H9 (cell line): ENCODE measurements around the gene GCGR. TPM values are rescaled to one million over a fixed set of nuclear protein-coding genes. Genes with fewer than 3 reads are reported as not detected.
A peak's percentile ranks its signal among the peaks of the same experiment; 100 is the strongest.

Experiments used
- DNase-seq: peaks from one replicate; pipeline ENCODE4 v3.0.0-alpha.2; 2017
- H2AFZ ChIP-seq: one replicate; pipeline ENCODE4 v1.6.1; 2013; ENCODE audit warnings: mild to moderate bottlenecking, low read length, control low read depth, moderate library complexity
- H2AK5ac ChIP-seq: 2 replicates; pipeline ENCODE4 v1.6.1; 2013; ENCODE audit warnings: low read length, control low read depth, mixed read lengths; ENCODE audit not compliant: insufficient read length
- H2BK120ac ChIP-seq: one replicate; pipeline ENCODE4 v1.6.1; 2013; ENCODE audit warnings: low read depth, mild to moderate bottlenecking, low read length, control low read depth, inconsistent platforms; ENCODE audit not compliant: poor library complexity, severe bottlenecking
- H2BK12ac ChIP-seq: 2 replicates; pipeline ENCODE4 v1.6.1; 2013; ENCODE audit warnings: low read length, control low read depth, mixed read lengths, low read depth; ENCODE audit not compliant: insufficient read length
- H2BK15ac ChIP-seq: 2 replicates; pipeline ENCODE4 v1.6.1; 2013; ENCODE audit warnings: low read depth, low read length, control low read depth
- H2BK20ac ChIP-seq: one replicate; pipeline ENCODE4 v1.6.1; 2013; ENCODE audit warnings: low read depth, mild to moderate bottlenecking, low read length, control low read depth, inconsistent platforms; ENCODE audit not compliant: poor library complexity, severe bottlenecking
- H2BK5ac ChIP-seq: 2 replicates; pipeline ENCODE4 v1.6.1; 2013; ENCODE audit warnings: low read length, control low read depth, mixed read lengths; ENCODE audit not compliant: insufficient read length
- H3K14ac ChIP-seq: 2 replicates; pipeline ENCODE4 v1.6.1; 2013; ENCODE audit warnings: low read length, control low read depth; ENCODE audit not compliant: insufficient read depth
- H3K18ac ChIP-seq: 2 replicates; pipeline ENCODE4 v1.6.1; 2013; ENCODE audit warnings: low read depth, mild to moderate bottlenecking, mixed read lengths, low read length, control low read depth; ENCODE audit not compliant: insufficient read length
- H3K23ac ChIP-seq: 2 replicates; pipeline ENCODE4 v1.6.1; 2013; ENCODE audit warnings: low read length, control low read depth, mixed read lengths, low read depth; ENCODE audit not compliant: insufficient read length
- H3K23me2 ChIP-seq: 2 replicates; pipeline ENCODE4 v1.6.1; 2013; ENCODE audit warnings: low read depth, mild to moderate bottlenecking, mixed read lengths, low read length, control low read depth; ENCODE audit not compliant: insufficient read length, poor library complexity, severe bottlenecking
- H3K27ac ChIP-seq: 2 replicates; pipeline ENCODE4 v1.5.1; 2013; ENCODE audit warnings: low read length, control low read depth, mixed read lengths, low read depth; ENCODE audit not compliant: insufficient read length
- H3K27me3 ChIP-seq: 2 replicates; pipeline ENCODE4 v1.6.1; 2013; ENCODE audit warnings: low read length, control low read depth, inconsistent platforms; ENCODE audit not compliant: insufficient read depth
- H3K4ac ChIP-seq: 2 replicates; pipeline ENCODE4 v1.6.1; 2013; ENCODE audit warnings: low read depth, mild to moderate bottlenecking, control low read depth, inconsistent platforms, low read length, moderate library complexity
- H3K4me1 ChIP-seq: 2 replicates; pipeline ENCODE4 v1.6.1; 2013; ENCODE audit warnings: low read length, control low read depth, inconsistent platforms; ENCODE audit not compliant: insufficient read depth
- H3K4me2 ChIP-seq: 2 replicates; pipeline ENCODE4 v1.6.1; 2013; ENCODE audit warnings: low read length, control low read depth, mixed read lengths; ENCODE audit not compliant: insufficient read length, insufficient read depth
- H3K56ac ChIP-seq: 2 replicates; pipeline ENCODE4 v1.6.1; 2013; ENCODE audit warnings: low read depth, mild to moderate bottlenecking, mixed read lengths, low read length, control low read depth; ENCODE audit not compliant: insufficient read length
- H3K79me1 ChIP-seq: 2 replicates; pipeline ENCODE4 v1.6.1; 2013; ENCODE audit warnings: low read depth, mild to moderate bottlenecking, moderate library complexity, low read length, control low read depth, inconsistent platforms; ENCODE audit not compliant: insufficient read depth, poor library complexity, severe bottlenecking
- H3K79me2 ChIP-seq: 2 replicates; pipeline ENCODE4 v1.6.1; 2013; ENCODE audit warnings: low read length, control low read depth, inconsistent platforms; ENCODE audit not compliant: insufficient read depth
- H3K9ac ChIP-seq: 2 replicates; pipeline ENCODE4 v1.6.1; 2013; ENCODE audit warnings: low read length, control low read depth, mixed read lengths; ENCODE audit not compliant: insufficient read length; ENCODE audit errors: extremely low read depth
- H3K9me3 ChIP-seq: one replicate; pipeline ENCODE4 v1.6.1; 2013; ENCODE audit warnings: low read depth, low read length, inconsistent platforms; ENCODE audit not compliant: control insufficient read depth
- H3T11ph ChIP-seq: one replicate; pipeline ENCODE4 v1.6.1; 2013; ENCODE audit warnings: mild to moderate bottlenecking, low read length, control low read depth, inconsistent platforms
- H4K20me1 ChIP-seq: one replicate; pipeline ENCODE4 v1.6.1; 2013; ENCODE audit not compliant: control insufficient read depth, insufficient read length, insufficient read depth
- H4K5ac ChIP-seq: 2 replicates; pipeline ENCODE4 v1.6.1; 2013; ENCODE audit warnings: low read depth, mild to moderate bottlenecking, mixed read lengths, low read length, control low read depth; ENCODE audit not compliant: insufficient read length
- H4K8ac ChIP-seq: replicated peaks from 2 replicates; pipeline ENCODE4 v1.6.1; 2013; ENCODE audit warnings: low read length, control low read depth, mixed read lengths, low read depth; ENCODE audit not compliant: insufficient read length
- H4K91ac ChIP-seq: 2 replicates; pipeline ENCODE4 v1.6.1; 2013; ENCODE audit warnings: low read depth, mild to moderate bottlenecking, moderate library complexity, mixed read lengths, low read length, control low read depth; ENCODE audit not compliant: insufficient read length
- H3K27ac Mint-ChIP-seq, 3 experiments: 2 replicates in 2 of 3; 3 replicates in 1 of 3; pipeline ENCODE4 v1.8.0; 2020 to 2021; ENCODE audit warnings: mixed read lengths in 3 of 3, mild to moderate bottlenecking in 1 of 3, moderate library complexity in 1 of 3
- H3K27me3 Mint-ChIP-seq: 2 replicates; pipeline ENCODE4 v1.8.0; 2021; ENCODE audit warnings: low read depth, mild to moderate bottlenecking, moderate library complexity, mixed read lengths
- H3K36me3 Mint-ChIP-seq, 3 experiments: 2 replicates in 2 of 3; 3 replicates in 1 of 3; pipeline ENCODE4 v1.8.0; 2020 to 2021; ENCODE audit warnings: low read depth in 3 of 3, mixed read lengths in 3 of 3; ENCODE audit not compliant: insufficient read depth in 1 of 3
- H3K4me1 Mint-ChIP-seq, 2 experiments: 2 replicates each; pipeline ENCODE4 v1.8.0; 2020; ENCODE audit warnings: mixed read lengths in 2 of 2
- H3K4me3 Mint-ChIP-seq, 2 experiments: 2 replicates in 1 of 2; 3 replicates in 1 of 2; pipeline ENCODE4 v1.8.0; 2020 to 2021; ENCODE audit warnings: mild to moderate bottlenecking in 2 of 2, mixed read lengths in 2 of 2, moderate library complexity in 1 of 2
- H3K9me3 Mint-ChIP-seq, 2 experiments: 2 replicates in 1 of 2; 3 replicates in 1 of 2; pipeline ENCODE4 v1.8.0; 2020; ENCODE audit warnings: mild to moderate bottlenecking in 2 of 2, mixed read lengths in 2 of 2, moderate library complexity in 1 of 2
- WGBS: extraction: QIAGEN DNeasy Blood & Tissue Kit; methylation state at CpG from one replicate; pipeline ENCODE4 v1.1.7; 2013; ENCODE audit warnings: missing lambda C conversion rate, low lambda C conversion rate, mixed read lengths; ENCODE audit not compliant: insufficient read length; ENCODE audit errors: extremely low coverage; 5-methylcytosine and 5-hydroxymethylcytosine counted together
- total RNA-seq: library from RNA; stranded (reverse); gene quantifications from 2 replicates; pipeline ENCODE4 v1.2.1, GENCODE V29; 2021
- TF ChIP-seq, protein P1 (sequence below): fragments of 200-600 bp; sonication (generic); conservative IDR thresholded peaks from 3 replicates; pipeline ENCODE4 v1.8.0; 2021; ENCODE audit warnings: antibody characterized with exemption, mild to moderate bottlenecking

The GCGR gene
- total RNA-seq, 1 experiment from 2014 or later, result 0.24 TPM

DNA sequence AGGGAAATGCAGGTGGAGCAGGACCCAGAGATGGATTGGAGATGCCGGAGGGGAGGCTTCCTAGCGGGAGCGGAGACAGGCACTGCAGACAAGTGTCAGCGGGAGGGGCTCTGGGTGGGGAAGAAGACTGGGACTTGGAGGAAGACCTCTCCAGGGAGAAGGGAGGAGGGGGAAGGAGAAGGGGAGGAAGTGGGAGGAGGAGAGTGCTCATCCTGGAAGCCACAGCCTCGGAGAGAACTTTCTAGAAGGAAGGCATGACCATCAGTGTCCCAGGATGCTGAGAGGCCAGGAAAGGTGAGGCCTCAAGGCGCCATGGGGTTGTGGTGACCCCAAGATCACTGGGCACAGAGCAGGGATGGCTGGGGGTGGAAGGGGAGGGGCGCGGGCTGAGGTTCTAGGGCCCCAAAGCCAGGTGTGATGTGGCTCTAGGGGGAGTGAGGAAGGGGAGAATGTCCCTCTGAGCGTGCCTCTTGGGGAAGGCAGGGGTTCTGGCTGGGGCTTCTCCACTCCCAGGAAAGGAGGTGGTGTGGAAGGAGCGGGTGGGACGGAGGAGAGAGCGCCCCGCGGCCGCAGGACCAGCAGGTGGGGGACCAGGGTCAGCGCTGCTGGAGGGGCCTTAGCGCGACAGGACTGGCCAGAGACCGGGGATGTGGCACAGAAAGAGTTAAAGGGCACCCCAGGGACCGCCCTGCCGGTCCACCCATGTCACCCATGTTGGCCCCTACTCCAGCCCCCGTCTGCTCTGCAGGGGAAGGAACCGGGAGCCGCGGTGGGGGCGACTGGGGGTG lies 900 bp upstream of the GCGR start:
- Histone ChIP-seq H2AFZ (no peak overlapping the region), H3K56ac (no peak overlapping the region), H4K8ac (no peak overlapping the region), H3T11ph (no peak overlapping the region), H3K4ac (no peak overlapping the region), H3K14ac (no peak overlapping the region; the same call in 1 of the 2 replicates), H3K4me1 (no peaks in the 10 kb centered on the region), H2BK15ac (no peak overlapping the region), H2AK5ac (no peak overlapping the region), H4K91ac (no peak overlapping the region), H4K5ac (no peak overlapping the region), H3K9ac (no peak overlapping the region), H2BK20ac (no peak overlapping the region), H3K27me3 (peaks cover 32% of the 10 kb centered on the region), H3K4me2 (peak overlapping the region; percentile 17), H3K9me3 (no peaks in the 10 kb centered on the region), H3K79me2 (no peaks in the 10 kb centered on the region), H3K27ac (no peak overlapping the region), H3K23me2 (peaks cover 6% of the 10 kb centered on the region), H2BK5ac (no peak overlapping the region), H3K79me1 (no peaks in the 10 kb centered on the region), H4K20me1 (no peaks in the 10 kb centered on the region), H3K18ac (no peak overlapping the region), H2BK120ac (no peak overlapping the region), H2BK12ac (no peak overlapping the region), H3K23ac (no peak overlapping the region)
- no CpG with 5 or more reads among the region's 26 CpGs for WGBS
- TF ChIP-seq, protein P1, sequence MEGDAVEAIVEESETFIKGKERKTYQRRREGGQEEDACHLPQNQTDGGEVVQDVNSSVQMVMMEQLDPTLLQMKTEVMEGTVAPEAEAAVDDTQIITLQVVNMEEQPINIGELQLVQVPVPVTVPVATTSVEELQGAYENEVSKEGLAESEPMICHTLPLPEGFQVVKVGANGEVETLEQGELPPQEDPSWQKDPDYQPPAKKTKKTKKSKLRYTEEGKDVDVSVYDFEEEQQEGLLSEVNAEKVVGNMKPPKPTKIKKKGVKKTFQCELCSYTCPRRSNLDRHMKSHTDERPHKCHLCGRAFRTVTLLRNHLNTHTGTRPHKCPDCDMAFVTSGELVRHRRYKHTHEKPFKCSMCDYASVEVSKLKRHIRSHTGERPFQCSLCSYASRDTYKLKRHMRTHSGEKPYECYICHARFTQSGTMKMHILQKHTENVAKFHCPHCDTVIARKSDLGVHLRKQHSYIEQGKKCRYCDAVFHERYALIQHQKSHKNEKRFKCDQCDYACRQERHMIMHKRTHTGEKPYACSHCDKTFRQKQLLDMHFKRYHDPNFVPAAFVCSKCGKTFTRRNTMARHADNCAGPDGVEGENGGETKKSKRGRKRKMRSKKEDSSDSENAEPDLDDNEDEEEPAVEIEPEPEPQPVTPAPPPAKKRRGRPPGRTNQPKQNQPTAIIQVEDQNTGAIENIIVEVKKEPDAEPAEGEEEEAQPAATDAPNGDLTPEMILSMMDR, result no peak
- Mint-ChIP-seq H3K4me3 (peak overlapping the region; percentile 46 to 65), H3K4me1 (peaks cover 0 to 6% of the 10 kb centered on the region in 2 experiments; a peak in 1 of 4 replicates), H3K27ac (no peak overlapping the region), H3K9me3 (peaks cover 10 to 17% of the 10 kb centered on the region in 2 experiments), H3K27me3 (peaks cover 83% of the 10 kb centered on the region), H3K36me3 (peaks cover 0 to 3% (median 0%) of the 10 kb centered on the region in 3 experiments; a peak in 2 of 7 replicates)
- DNase-seq, result no peak
